ENCODE data around the gene GPC1. TPM values are rescaled to one million over a fixed set of nuclear protein-coding genes. Genes with fewer than 3 reads are reported as not detected.

The GPC1 gene
- total RNA-seq, 1 donor = 54.3 TPM

DNA sequence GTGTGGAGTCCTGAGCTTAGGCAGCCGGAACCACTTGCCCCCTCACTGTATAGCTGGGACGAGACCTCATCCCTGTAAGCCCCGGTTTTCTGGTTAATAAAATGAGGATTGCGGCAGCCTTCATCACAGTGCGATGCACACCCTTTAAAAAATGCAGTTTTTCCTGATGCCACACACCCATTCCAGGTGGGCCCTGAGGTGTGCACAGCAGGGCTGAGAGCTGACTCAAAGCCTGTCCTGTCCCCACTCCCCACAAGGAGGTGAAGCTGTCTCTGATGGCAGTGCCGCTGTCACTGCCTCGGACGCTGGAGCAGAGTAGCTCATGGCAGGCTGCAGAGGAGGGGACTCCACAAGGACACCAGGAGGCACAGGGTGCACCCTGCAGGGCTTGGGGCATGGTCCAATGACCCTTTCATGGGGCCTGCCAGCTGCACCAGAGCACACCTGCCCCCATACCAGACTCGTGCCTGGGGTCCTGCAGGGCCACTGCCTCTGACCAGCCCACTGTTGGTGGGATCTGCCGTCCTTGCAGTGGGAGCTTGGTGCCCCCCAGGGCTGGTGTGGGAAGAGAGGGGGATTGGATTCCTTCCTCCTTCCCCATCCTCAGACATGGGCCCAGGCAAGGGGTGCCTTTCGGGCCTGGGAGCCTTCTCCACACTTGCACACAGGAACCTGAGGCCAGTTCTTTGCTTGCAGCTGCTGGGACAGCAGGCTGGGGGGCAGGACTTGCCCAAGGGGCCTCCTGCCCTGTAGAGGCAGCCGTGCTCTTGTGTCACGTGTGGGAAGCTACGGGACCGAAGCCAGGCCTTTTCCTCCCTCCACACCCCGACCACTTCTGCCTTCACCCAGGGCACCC, 22.8 kb downstream of the GPC1 start:
- Histone ChIP-seq H3K79me2 (ENCODE audit: insufficient read depth, low read length) (no peaks in the 10 kb centered on the region), H3K9me3 (ENCODE audit: low read depth, low read length) (no peaks in the 10 kb centered on the region), H3K4me1 (ENCODE audit: insufficient read depth, low read length) (no peaks in the 10 kb centered on the region), H4K20me1 (ENCODE audit: insufficient read depth, low read length) (peaks cover 30% of the 10 kb centered on the region), H3K36me3 (ENCODE audit: insufficient read depth, low read length) (no peaks in the 10 kb centered on the region), H3K27me3 (ENCODE audit: insufficient read depth, low read length) (no peaks in the 10 kb centered on the region), H3K27ac (ENCODE audit: low read depth, low read length) (no peak overlapping the region), H3K4me3 (ENCODE audit: insufficient read depth, low read length) (no peak overlapping the region), H3K4me2 (ENCODE audit: insufficient read depth, low read length) (no peak overlapping the region), H2AFZ (ENCODE audit: low read length) (no peak overlapping the region)
- no peak for TF ChIP-seq CTCF (IDR thresholded peaks at IDR 0.05; ENCODE audit: extremely low read depth, low read depth, low read length)
- peak; percentile 87 for DNase-seq (ENCODE audit: insufficient read length, low spot score, missing footprints)

DNA sequence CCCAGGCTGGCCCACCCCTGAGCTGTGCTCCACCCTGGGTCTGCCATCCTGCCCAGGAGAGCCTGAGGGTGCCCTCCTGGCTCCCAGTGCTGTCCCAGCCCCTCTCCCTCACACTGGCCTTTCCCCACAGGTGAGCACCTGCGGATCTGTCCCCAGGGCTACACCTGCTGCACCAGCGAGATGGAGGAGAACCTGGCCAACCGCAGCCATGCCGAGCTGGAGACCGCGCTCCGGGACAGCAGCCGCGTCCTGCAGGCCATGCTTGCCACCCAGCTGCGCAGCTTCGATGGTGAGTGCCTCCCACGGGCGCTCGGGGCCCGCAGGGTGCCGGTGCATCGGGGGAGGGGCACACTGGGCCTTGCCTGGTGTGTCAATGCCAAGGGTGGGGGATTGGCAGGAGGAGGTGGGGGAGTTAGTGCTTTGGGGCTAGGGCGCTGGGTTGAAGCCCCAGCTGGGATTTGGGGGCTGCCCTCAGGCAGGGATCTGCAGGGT, 23.5 kb downstream of the GPC1 start:
- no peaks in the 10 kb centered on the region for H3K9me3 ChIP-seq (ENCODE audit: low read depth, low read length)

DNA sequence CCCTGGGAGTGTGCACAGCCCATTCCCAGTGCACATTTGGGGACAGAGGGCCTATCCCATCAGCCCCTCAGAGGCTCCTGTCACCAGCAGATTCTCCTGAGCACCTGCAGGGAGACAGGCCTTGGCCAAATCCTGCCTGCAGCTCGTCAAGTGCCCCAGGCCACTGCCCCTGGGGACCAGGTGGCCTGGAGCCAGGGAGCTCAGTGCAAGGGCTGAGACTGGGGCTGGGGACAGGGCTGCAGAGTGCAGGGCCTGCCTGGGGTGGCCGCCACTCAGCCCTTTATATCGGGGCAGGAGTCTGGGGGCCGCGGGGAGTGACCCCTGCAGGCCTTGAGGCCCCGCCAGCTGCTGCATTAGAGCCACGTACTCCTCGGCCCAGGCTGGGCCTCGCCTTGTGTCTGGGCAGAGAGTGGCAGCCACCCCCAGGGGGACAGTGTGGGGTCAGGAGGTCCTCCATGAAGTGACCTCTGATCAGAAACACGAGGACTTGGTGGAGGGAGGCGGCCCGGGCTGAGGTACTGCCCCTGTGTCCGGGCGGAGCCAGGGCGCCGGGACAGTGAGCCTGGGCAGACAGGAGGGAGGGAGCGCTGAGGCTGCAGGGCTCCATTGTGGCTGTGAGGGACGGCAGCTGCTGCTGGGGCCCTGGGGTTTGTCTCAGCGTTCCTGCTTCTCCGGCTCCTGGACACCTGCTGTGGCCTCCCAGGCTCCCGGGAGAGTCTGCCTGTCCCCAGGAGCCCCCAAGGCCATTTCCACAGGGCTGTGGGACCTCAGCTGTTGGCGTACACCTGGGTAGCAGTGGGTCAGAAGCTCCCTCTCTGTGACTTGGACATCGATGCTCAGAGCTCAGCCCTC, 24.2 kb downstream of the GPC1 start:
- no peaks in the 10 kb centered on the region for H3K27me3 ChIP-seq (ENCODE audit: insufficient read depth, low read length)
- H2AFZ ChIP-seq (ENCODE audit: low read length) = no peak overlapping the region
- H3K4me3 ChIP-seq (ENCODE audit: insufficient read depth, low read length) = no peak overlapping the region
- H3K27ac ChIP-seq (ENCODE audit: low read depth, low read length) = no peak overlapping the region
- H3K9me3 ChIP-seq (ENCODE audit: low read depth, low read length) = no peaks in the 10 kb centered on the region
- no peak for TF ChIP-seq CTCF (IDR thresholded peaks at IDR 0.05; ENCODE audit: extremely low read depth, low read depth, low read length)
- peak; percentile 78 for DNase-seq (ENCODE audit: insufficient read length, low spot score, missing footprints)
- no peak overlapping the region for H3K4me2 ChIP-seq (ENCODE audit: insufficient read depth, low read length)
- H3K79me2 ChIP-seq (ENCODE audit: insufficient read depth, low read length) = no peaks in the 10 kb centered on the region
- peaks cover 23% of the 10 kb centered on the region for H4K20me1 ChIP-seq (ENCODE audit: insufficient read depth, low read length)
- peaks cover 8% of the 10 kb centered on the region for H3K36me3 ChIP-seq (ENCODE audit: insufficient read depth, low read length)
- no peaks in the 10 kb centered on the region for H3K4me1 ChIP-seq (ENCODE audit: insufficient read depth, low read length)

More for the DNA sequence above, 23.5 kb downstream of the GPC1 start:
- Histone ChIP-seq H3K4me2 (ENCODE audit: insufficient read depth, low read length) (no peak overlapping the region), H4K20me1 (ENCODE audit: insufficient read depth, low read length) (peaks cover 30% of the 10 kb centered on the region), H3K4me1 (ENCODE audit: insufficient read depth, low read length) (no peaks in the 10 kb centered on the region), H2AFZ (ENCODE audit: low read length) (no peak overlapping the region), H3K36me3 (ENCODE audit: insufficient read depth, low read length) (peaks cover 4% of the 10 kb centered on the region), H3K27me3 (ENCODE audit: insufficient read depth, low read length) (no peaks in the 10 kb centered on the region), H3K4me3 (ENCODE audit: insufficient read depth, low read length) (no peak overlapping the region), H3K79me2 (ENCODE audit: insufficient read depth, low read length) (no peaks in the 10 kb centered on the region), H3K27ac (ENCODE audit: low read depth, low read length) (no peak overlapping the region)
- TF ChIP-seq CTCF (IDR thresholded peaks at IDR 0.05; ENCODE audit: extremely low read depth, low read depth, low read length) = no peak
- peak; percentile 79 for DNase-seq (ENCODE audit: insufficient read length, low spot score, missing footprints)
